ENCODE data around the gene NBEA.

NBEA gene

DNA sequence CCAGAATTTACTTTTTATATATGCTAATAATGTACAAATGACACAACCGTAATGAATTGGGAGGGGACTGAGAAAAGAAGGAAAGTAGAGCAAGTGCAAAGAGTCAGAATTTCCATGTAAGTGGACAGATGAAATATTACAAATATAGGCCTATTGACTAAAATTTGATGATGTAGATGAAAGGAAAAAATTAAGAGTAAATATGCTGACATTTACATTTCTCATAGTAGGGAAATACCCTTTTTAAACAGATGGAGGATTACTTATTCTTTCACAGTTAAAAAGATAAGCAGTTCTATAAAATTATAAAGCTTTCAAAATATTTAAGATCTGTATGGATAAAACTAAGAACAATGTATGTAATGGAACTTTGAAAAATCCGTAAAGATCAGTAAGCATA, 185.4 kb downstream of the NBEA start:
- Histone ChIP-seq H3K36me3 (ENCODE audit: low read depth) (no peaks in the 10 kb centered on the region; the same call in 1 of the 2 replicates), H3K9me3 (ENCODE audit: severe bottlenecking) (no peaks in the 10 kb centered on the region), H3K27ac (ENCODE audit: poor library complexity, severe bottlenecking) (no peak overlapping the region), H3K27me3 (ENCODE audit: insufficient read depth, poor library complexity, severe bottlenecking) (no peaks in the 10 kb centered on the region), H3K4me1 (ENCODE audit: insufficient read depth, poor library complexity, severe bottlenecking) (no peaks in the 10 kb centered on the region), H3K4me3 (ENCODE audit: severe bottlenecking) (no peak overlapping the region)
- TF ChIP-seq, protein P1, sequence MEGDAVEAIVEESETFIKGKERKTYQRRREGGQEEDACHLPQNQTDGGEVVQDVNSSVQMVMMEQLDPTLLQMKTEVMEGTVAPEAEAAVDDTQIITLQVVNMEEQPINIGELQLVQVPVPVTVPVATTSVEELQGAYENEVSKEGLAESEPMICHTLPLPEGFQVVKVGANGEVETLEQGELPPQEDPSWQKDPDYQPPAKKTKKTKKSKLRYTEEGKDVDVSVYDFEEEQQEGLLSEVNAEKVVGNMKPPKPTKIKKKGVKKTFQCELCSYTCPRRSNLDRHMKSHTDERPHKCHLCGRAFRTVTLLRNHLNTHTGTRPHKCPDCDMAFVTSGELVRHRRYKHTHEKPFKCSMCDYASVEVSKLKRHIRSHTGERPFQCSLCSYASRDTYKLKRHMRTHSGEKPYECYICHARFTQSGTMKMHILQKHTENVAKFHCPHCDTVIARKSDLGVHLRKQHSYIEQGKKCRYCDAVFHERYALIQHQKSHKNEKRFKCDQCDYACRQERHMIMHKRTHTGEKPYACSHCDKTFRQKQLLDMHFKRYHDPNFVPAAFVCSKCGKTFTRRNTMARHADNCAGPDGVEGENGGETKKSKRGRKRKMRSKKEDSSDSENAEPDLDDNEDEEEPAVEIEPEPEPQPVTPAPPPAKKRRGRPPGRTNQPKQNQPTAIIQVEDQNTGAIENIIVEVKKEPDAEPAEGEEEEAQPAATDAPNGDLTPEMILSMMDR (IDR thresholded peaks at IDR 0.05; ENCODE audit: poor library complexity, severe bottlenecking), result no peak
- no peak for ATAC-seq (ENCODE audit: low read depth)
- no peak for DNase-seq (ENCODE audit: low spot score)

DNA sequence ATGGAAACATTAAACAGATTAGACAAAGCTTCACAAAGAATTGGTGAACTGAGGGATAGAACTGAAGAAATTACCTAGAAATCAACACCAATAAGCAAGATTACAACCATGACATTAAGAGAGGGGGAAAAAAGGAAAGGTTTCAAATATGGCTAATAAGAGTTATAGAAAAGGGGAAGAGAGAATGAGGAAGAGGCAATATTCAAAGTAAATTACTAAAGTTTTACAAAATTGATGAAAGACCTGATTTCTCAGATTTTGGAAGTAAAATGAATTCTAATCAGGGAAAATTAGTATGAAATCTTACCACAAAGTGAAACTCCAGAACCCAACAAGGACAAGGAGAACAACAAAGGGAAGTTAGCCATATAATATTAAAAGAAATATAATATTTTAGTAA, 187.4 kb downstream of the NBEA start:
- Histone ChIP-seq H3K9me3 (ENCODE audit: severe bottlenecking) (no peaks in the 10 kb centered on the region), H3K4me1 (ENCODE audit: insufficient read depth, poor library complexity, severe bottlenecking) (no peaks in the 10 kb centered on the region), H3K4me3 (ENCODE audit: severe bottlenecking) (no peak overlapping the region), H3K27ac (ENCODE audit: poor library complexity, severe bottlenecking) (no peak overlapping the region), H3K27me3 (ENCODE audit: insufficient read depth, poor library complexity, severe bottlenecking) (no peaks in the 10 kb centered on the region), H3K36me3 (ENCODE audit: low read depth) (no peaks in the 10 kb centered on the region; the same call in 1 of the 2 replicates)
- TF ChIP-seq, protein P1 (IDR thresholded peaks at IDR 0.05; ENCODE audit: poor library complexity, severe bottlenecking), result no peak
- ATAC-seq (ENCODE audit: low read depth), result no peak
- no peak for DNase-seq (ENCODE audit: low spot score)

DNA sequence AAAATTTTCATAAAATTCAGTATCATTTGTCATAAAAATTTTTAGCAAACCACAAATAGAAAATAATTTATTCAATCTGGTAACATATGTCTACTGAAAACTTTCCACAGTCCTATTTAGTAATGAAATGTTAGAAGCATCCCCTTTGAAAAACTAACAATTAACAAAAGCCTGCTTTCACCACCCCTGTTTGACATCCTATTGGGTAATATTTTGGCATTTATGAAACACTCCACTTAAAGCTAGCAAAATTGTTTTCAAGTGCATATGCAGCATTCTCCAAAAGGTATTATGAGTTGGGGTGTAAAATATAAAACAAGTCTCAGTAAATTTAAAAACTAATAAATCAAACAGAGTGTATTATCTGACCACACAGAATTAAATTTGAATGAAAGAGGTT, 189.4 kb downstream of the NBEA start:
- Histone ChIP-seq H3K4me3 (ENCODE audit: severe bottlenecking) (no peak overlapping the region), H3K4me1 (ENCODE audit: insufficient read depth, poor library complexity, severe bottlenecking) (no peaks in the 10 kb centered on the region), H3K9me3 (ENCODE audit: severe bottlenecking) (no peaks in the 10 kb centered on the region), H3K36me3 (ENCODE audit: low read depth) (no peaks in the 10 kb centered on the region), H3K27me3 (ENCODE audit: insufficient read depth, poor library complexity, severe bottlenecking) (no peaks in the 10 kb centered on the region), H3K27ac (ENCODE audit: poor library complexity, severe bottlenecking) (no peak overlapping the region)
- ATAC-seq (ENCODE audit: low read depth) (no peak), DNase-seq (ENCODE audit: low spot score) (no peak)
- TF ChIP-seq, protein P1 (IDR thresholded peaks at IDR 0.05; ENCODE audit: poor library complexity, severe bottlenecking), result no peak

DNA sequence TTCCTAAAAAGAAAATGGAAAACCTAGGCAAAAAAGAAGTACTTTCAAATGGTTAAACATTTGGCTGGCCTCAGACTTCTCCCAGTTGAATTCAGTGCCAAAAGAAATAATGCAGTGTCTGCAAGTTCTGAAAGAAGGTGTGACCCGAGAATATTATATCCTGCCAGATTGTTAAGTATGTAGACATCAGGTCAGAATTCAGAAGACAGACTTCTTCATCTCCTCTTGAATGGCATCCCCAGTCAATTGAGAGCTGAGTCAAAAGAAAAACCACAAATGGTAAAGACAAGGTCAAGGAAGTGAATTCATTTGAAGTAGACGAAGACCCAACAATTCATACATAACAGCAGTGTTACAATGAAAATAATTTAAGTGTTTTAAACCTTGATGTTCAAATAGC, 194.5 kb downstream of the NBEA start:
- Histone ChIP-seq H3K27me3 (ENCODE audit: insufficient read depth, poor library complexity, severe bottlenecking) (no peaks in the 10 kb centered on the region), H3K4me3 (ENCODE audit: severe bottlenecking) (no peak overlapping the region), H3K9me3 (ENCODE audit: severe bottlenecking) (no peaks in the 10 kb centered on the region), H3K27ac (ENCODE audit: poor library complexity, severe bottlenecking) (no peak overlapping the region), H3K36me3 (ENCODE audit: low read depth) (no peaks in the 10 kb centered on the region), H3K4me1 (ENCODE audit: insufficient read depth, poor library complexity, severe bottlenecking) (no peaks in the 10 kb centered on the region)
- DNase-seq (ENCODE audit: low spot score), result no peak
- no peak for ATAC-seq (ENCODE audit: low read depth)
- TF ChIP-seq, protein P1 (IDR thresholded peaks at IDR 0.05; ENCODE audit: poor library complexity, severe bottlenecking), result no peak

DNA sequence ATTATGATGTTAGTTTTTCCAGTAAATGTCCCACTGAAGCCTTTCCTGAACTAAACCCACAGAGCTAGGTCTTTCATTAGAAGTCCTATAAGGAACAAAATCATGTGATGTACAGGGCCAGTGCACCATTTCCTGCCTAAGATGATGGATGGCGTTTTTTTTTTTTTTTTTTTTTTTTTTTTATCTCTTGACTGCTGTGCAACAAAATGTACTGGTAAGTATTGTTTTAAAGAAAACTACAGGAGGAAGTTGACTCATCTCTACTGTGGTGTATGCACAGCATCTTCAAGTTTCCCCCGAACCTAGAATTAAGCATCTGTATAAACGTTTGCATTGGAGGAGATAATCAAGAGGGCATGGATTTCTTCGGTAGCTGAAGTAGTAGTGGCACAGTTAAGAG, 197.5 kb downstream of the NBEA start:
- Histone ChIP-seq H3K27ac (ENCODE audit: poor library complexity, severe bottlenecking) (no peak overlapping the region), H3K4me1 (ENCODE audit: insufficient read depth, poor library complexity, severe bottlenecking) (no peaks in the 10 kb centered on the region), H3K36me3 (ENCODE audit: low read depth) (no peaks in the 10 kb centered on the region), H3K4me3 (ENCODE audit: severe bottlenecking) (no peak overlapping the region), H3K9me3 (ENCODE audit: severe bottlenecking) (no peaks in the 10 kb centered on the region), H3K27me3 (ENCODE audit: insufficient read depth, poor library complexity, severe bottlenecking) (no peaks in the 10 kb centered on the region)
- TF ChIP-seq, protein P1 (IDR thresholded peaks at IDR 0.05; ENCODE audit: poor library complexity, severe bottlenecking), result no peak
- ATAC-seq (ENCODE audit: low read depth) (no peak), DNase-seq (ENCODE audit: low spot score) (no peak)

Measured in RWPE2 (cell line).